GM19324 (cell line): ENCODE results near the gene LYL1.

Experiments
- ATAC-seq: cut with Tn5 transposase; IDR thresholded peaks from one replicate; pipeline ENCODE4 v1.9.1; 2021; ENCODE audit warnings: mild to moderate bottlenecking, moderate library complexity; ENCODE audit not compliant: unreplicated experiment, low FRiP score

LYL1 gene

GRCh38 chr19:13110099-13110610 lies 7.5 kb upstream of the LYL1 start:
- ATAC-seq, result no peak

- no peak for ATAC-seq
These were observed 6.9 kb upstream of the LYL1 start for GRCh38 chr19:13109361-13110098.

- ATAC-seq, result peak; percentile 2
These were observed 2.4 kb upstream of the LYL1 start for GRCh38 chr19:13104848-13105711.

GRCh38 chr19:13104360-13104847 lies 1.7 kb upstream of the LYL1 start:
- peak; percentile 42 for ATAC-seq

- ATAC-seq, result no peak
These were observed 1.1 kb upstream of the LYL1 start for GRCh38 chr19:13103581-13104359.

- ATAC-seq, result no peak
These were observed 317 bp downstream of the LYL1 start for GRCh38 chr19:13102416-13102665.

- no peak for ATAC-seq
These were observed 855 bp downstream of the LYL1 start for GRCh38 chr19:13101590-13102415.

GRCh38 chr19:13100841-13101589 lies 1.6 kb downstream of the LYL1 start:
- no peak for ATAC-seq

GRCh38 chr19:13100031-13100588 lies 2.5 kb downstream of the LYL1 start:
- no peak for ATAC-seq

- no peak for ATAC-seq
These were observed 3.3 kb downstream of the LYL1 start for GRCh38 chr19:13099073-13099999.

- ATAC-seq, result no peak
These were observed 4.2 kb downstream of the LYL1 start for GRCh38 chr19:13098277-13099072.

GRCh38 chr19:13097463-13098258 lies 5.0 kb downstream of the LYL1 start:
- ATAC-seq, result no peak

- no peak for ATAC-seq
These were observed 5.6 kb downstream of the LYL1 start for GRCh38 chr19:13097033-13097462.

- no peak for ATAC-seq
These were observed 6.4 kb downstream of the LYL1 start for GRCh38 chr19:13095934-13096927.

- no peak for ATAC-seq
These were observed 7.3 kb downstream of the LYL1 start for GRCh38 chr19:13095393-13095784.
